NK-92 treated with Interleukin-12 subunit alpha and Interleukin-12 subunit beta, amount 100 ng/mL, for 24 hours (cell line): ENCODE measurements around the gene MOCS1.

Experiments used
- DNase-seq: peaks from one replicate; lab custom pipeline; 2025; lab: John Stamatoyannopoulos, UW

The MOCS1 gene

DNA sequence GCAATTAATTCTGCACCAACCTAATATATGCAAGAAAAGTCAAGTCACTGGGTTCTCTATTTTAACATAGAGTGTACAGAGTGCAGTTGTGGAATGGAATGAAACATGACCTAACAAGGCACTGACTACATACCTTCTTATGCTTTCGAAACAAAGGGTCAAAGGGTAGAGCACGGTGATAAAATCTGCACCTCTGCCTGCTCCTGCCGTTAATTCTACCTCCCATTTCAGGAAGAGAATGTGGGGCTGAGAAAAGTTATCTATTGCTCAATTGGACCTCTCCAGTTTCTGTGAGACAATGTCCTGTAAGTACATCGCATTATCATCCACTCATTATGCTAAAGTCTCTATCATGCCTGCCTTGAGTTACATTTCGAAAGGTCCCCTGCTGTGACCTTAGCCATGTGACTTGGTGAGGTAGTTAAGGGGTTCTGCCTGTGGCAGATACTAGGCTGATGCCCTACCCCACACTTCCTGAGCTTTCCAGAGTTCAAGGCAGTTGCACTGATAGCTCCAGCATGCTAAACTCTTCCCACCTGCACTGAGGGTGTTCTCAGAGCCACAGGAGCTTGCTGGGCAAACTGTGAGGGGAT, 14.0 kb upstream of the MOCS1 start:
- no peak for DNase-seq

DNA sequence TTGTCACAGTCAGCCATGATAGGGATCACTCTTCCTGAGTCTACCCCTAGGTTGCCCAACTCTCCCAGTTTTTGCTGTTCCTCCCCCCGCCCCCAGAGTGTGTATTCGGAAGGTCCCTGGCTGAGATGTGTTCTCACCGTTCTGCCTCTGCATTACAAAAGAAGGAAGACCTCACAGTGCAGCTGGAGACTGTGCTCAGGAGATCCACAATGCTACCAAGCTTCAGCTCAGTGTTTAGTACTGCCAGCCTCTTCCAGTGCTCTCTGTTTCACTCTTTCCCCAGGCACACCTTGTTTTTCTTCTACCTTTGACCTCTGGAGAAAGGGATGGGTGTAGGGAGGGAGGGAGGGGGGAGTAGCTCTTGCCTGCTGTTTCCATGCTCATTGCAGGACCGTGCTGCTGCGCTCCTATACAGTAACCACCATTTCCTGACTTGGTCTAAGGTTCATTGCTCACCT, 13.4 kb upstream of the MOCS1 start:
- DNase-seq, result no peak

DNA sequence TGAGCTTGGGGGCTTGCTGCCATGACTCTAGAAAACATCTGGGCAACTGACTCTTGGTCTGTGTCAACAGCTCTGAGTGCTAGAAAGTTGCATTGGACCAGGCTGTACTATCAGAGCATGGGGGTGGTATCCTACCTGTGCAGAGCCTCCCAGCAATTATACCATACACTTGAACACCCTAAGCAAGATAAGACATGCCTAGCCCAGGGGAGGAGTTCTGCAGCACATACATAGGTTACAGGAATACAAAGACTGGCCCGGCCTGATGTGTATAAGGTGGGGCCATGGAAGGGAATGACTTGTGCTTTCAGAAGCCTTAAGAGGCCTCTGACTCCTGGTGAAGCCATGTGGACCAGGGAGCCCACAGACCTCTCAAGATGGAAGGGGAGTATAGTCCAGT, 11.4 kb upstream of the MOCS1 start:
- no peak for DNase-seq

DNA sequence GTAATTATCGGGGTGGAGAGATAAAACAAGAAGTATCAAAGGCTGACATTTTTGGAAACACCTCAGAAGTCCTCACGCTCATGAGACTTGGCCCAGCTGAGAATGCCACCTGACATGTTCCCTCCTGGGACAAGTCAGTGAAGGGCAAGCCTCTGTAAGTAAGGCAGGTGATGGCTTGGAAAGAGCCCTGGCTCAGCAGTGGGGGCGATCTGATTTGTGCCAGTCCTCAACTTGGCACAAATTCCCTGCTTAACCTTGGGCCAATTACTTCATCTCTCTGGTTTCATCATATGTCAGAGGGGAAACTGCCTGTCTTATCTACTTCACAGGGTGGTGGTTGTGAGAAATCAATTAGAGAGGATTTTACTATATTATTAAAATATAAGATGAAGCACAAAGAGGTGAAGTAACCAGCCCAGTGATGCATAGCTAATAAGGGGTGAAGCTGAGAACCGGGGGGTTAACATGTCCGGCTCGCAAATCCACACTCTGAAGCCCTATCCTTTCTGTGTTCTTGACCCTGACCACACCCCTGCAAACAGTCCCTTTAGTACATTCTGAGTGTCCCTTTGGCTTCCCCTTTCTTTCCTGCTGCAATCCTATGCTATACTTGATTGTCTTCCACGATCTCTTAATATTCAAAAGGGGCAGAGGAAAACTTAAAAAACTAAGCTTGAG, 8.8 kb upstream of the MOCS1 start:
- no peak for DNase-seq

- no peak for DNase-seq
Observed at GRCh38 chr6:39941820-39942219, 7.6 kb upstream of the MOCS1 start.

- DNase-seq, result no peak
Observed at GRCh38 chr6:39941138-39941537, 6.9 kb upstream of the MOCS1 start.

GRCh38 chr6:39938773-39939654, 4.8 kb upstream of the MOCS1 start:
- no peak for DNase-seq

- DNase-seq, result no peak
Observed at GRCh38 chr6:39937686-39938333, 3.5 kb upstream of the MOCS1 start.

GRCh38 chr6:39936857-39937256, 2.6 kb upstream of the MOCS1 start:
- no peak for DNase-seq

DNA sequence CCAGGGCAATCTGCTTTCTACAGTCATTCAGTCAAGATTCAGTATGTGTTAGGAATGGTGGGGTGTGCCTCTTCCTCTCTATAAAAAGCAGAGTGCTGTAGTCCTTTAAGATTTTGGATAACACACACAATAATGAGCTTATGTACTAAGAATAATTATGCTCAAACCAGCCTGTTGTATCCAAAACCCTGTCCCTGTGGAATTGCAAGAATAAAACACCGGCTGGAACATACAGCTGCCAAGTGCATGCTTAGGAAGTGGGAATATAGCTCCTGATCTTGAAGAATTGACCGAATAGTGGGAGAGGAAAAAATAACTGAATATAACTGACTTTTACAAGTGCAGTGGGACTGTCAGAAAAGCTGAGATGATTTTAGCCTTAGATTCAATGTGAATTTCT, 979 bp upstream of the MOCS1 start:
- DNase-seq, result no peak

DNA sequence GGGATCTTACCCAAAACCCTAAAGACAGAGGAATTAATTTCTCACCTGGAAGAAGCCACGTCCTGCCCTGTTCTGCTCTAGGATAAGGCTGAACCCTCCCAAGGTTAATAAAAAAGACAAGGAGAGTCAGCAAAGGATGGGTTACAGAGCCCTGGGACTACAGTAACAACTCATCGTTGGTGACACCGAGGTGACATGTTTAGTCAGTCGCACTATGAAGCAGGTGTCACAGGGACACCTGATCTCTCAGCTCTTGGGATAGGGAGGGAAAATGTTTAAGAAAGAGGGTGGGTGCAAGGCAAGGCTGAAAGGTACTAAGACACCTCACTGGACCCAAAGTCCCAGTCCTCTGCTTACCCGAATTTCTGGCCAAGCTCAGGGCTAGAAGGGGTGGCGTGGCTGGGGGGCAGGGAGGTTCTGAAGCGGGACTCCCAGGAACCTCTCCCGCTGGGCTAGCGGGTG, 562 bp downstream of the MOCS1 start:
- DNase-seq, result no peak

GRCh38 chr6:39932386-39932910, 1.8 kb downstream of the MOCS1 start:
- DNase-seq, result no peak

DNA sequence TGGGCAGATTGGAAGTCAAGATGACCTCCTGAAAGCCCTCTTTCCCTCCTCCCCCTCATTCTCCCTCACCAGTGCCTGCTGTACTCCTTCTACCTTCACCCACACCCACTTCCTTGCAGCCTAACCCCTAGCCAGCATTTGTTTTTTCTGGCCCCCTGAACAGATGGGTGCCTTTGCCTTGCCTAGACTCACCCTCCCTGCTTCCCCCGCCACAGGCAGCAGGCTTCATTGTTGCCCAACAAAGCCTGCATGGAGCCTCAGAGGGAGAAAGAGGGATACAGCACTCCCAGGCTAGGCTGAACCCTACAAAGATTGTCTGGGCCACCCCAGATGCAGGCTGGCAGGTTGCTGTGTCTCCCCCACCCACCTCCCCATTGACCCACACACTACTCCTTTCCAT, 2.7 kb downstream of the MOCS1 start:
- DNase-seq, result no peak

- DNase-seq, result no peak
Observed at GRCh38 chr6:39930540-39930939, 3.7 kb downstream of the MOCS1 start.

- DNase-seq, result no peak
Observed at GRCh38 chr6:39929733-39930461, 4.4 kb downstream of the MOCS1 start.

DNA sequence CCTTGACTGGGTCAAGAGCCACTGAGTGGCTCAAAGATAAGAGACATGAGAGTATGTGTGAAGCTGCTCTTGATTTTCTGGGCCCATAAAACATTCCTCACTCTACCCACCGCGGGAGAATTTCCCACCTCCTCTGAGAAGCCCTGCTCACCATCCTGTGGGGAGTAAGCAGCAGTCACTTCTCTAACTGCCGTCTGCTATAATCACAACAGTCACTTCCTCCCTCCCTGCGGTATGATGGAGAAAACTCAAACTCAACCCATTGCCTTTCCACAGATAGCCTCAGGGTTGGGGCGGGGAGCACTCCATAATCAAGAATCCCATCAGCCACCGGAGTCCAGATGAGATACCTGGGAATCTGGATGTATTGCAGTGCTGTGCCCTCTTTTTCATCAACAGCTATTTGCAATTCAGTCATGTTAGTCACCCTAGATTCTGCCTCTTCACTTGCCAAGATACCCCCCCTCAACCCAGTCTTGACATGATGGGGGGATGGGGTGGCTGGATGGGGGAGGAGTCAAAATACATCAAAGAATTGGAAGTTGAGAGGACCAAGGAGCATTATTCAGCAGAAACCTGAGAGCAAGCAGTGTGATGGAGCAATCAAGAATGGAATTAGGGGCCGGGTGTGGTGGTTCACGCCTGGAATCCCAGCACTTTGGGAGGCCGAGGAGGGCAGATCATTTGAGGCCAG, 5.1 kb downstream of the MOCS1 start:
- no peak for DNase-seq

DNA sequence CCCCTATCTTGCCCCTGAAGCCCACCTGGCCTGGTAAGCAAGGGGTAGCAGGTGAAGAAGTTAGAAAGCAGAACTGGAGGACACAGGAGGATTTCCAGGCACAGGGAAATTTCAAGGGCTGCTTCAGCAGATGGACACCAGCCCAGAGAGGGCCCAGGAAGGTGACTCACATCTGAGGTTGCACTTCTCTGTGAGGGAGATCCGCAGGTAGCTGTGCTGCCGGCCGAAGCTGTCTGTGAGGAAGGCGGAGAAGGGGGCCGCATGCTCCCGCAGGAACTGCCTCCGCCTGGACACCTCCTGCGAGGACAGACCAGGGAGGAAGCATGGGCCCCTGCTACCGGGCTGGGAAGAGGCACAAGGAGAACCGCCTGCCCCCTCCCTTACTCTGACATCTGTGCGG, 7.1 kb downstream of the MOCS1 start:
- DNase-seq, result no peak

- DNase-seq, result no peak
Observed at GRCh38 chr6:39926668-39927067, 7.6 kb downstream of the MOCS1 start.

GRCh38 chr6:39925931-39926290, 8.4 kb downstream of the MOCS1 start:
- DNase-seq, result no peak

GRCh38 chr6:39925191-39925930, 8.9 kb downstream of the MOCS1 start:
- no peak for DNase-seq
